ENCODE measurements around the gene CNGA3. TPM values are rescaled to one million over a fixed set of nuclear protein-coding genes. Genes with fewer than 3 reads are reported as not detected.

CNGA3 gene
- polyA plus RNA-seq, 2 donors, result 0.02 to 0.05 TPM

DNA sequence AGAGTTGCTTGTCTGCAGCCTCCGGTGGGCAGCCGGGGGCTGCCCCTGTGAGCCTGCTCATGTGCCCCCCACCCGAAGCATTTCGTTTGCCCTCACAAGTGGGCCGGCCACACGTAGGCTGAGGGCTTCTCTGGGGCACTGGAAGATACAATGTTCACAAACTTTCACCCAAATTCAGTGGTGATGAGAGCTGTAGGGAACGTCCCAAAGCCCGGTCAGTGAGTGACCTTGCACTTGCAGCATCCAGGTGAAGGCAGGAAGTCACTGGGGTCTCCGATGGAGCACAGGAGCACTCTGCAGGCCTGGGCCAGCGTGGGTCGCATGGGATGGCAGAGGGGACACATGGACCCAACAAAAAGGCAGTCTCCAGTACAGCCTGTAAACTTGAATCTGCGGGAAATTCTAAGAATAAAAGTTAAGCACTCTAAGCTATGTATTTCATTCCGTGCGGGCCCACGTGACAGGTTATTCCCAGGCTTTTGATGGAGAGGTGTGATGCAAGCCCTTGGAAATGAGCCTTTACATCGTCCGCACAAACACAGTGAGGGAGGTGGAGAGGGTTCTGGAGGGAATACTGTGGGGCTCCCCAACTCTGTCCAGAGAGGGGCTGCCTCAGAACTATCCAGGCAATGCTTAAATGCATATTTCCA is 42.5 kb downstream of the CNGA3 start:
- 87 to 88% methylated on average over 17 of the region's 17 CpGs for WGBS, 2 donors
- Histone ChIP-seq H3K27ac (ENCODE audit: low read depth in 2 of 2, low read length in 1 of 2) (no peak overlapping the region), H3K4me1 (ENCODE audit: control insufficient read depth in 2 of 2, insufficient read depth in 2 of 2, low read length in 1 of 2) (no peaks in the 10 kb centered on the region), H3K9me3 (ENCODE audit: control insufficient read depth in 2 of 2, insufficient read depth in 1 of 2, low read depth in 1 of 2, low read length in 1 of 2) (no peaks in the 10 kb centered on the region), H3K4me3 (ENCODE audit: low read depth in 1 of 2, low read length in 2 of 2) (no peak overlapping the region), H3K36me3 (ENCODE audit: control insufficient read depth in 2 of 2, insufficient read depth in 2 of 2, low read length in 1 of 2) (no peaks in the 10 kb centered on the region), H3K27me3 (ENCODE audit: control insufficient read depth in 1 of 2, insufficient read depth in 2 of 2, low read length in 2 of 2) (no peaks in the 10 kb centered on the region)

DNA sequence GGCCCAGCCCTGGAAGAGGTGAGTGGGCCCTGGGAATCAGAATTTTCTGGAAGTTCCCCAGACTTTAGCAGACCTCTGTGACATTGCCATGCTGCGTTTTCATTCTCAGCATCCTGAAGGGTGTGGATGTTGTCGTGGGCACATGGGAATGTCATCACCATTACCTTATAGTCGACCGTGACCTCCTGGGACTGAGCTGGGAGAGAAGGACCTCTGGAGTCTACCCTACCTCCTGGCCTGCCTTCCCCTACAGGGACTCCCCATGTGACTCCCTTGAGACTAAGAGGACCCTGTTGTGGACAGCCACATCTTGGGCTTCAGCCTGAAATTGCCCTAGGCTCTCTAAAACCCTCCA is 43.0 kb downstream of the CNGA3 start:
- Histone ChIP-seq H3K4me3 (ENCODE audit: low read depth in 1 of 2, low read length in 2 of 2) (no peak overlapping the region), H3K9me3 (ENCODE audit: control insufficient read depth in 2 of 2, insufficient read depth in 1 of 2, low read depth in 1 of 2, low read length in 1 of 2) (no peaks in the 10 kb centered on the region), H3K36me3 (ENCODE audit: control insufficient read depth in 2 of 2, insufficient read depth in 2 of 2, low read length in 1 of 2) (no peaks in the 10 kb centered on the region), H3K4me1 (ENCODE audit: control insufficient read depth in 2 of 2, insufficient read depth in 2 of 2, low read length in 1 of 2) (no peaks in the 10 kb centered on the region), H3K27me3 (ENCODE audit: control insufficient read depth in 1 of 2, insufficient read depth in 2 of 2, low read length in 2 of 2) (no peaks in the 10 kb centered on the region), H3K27ac (ENCODE audit: low read depth in 2 of 2, low read length in 1 of 2) (no peak overlapping the region)
- 84 to 86% methylated on average over 4 of the region's 4 CpGs for WGBS, 2 donors

DNA sequence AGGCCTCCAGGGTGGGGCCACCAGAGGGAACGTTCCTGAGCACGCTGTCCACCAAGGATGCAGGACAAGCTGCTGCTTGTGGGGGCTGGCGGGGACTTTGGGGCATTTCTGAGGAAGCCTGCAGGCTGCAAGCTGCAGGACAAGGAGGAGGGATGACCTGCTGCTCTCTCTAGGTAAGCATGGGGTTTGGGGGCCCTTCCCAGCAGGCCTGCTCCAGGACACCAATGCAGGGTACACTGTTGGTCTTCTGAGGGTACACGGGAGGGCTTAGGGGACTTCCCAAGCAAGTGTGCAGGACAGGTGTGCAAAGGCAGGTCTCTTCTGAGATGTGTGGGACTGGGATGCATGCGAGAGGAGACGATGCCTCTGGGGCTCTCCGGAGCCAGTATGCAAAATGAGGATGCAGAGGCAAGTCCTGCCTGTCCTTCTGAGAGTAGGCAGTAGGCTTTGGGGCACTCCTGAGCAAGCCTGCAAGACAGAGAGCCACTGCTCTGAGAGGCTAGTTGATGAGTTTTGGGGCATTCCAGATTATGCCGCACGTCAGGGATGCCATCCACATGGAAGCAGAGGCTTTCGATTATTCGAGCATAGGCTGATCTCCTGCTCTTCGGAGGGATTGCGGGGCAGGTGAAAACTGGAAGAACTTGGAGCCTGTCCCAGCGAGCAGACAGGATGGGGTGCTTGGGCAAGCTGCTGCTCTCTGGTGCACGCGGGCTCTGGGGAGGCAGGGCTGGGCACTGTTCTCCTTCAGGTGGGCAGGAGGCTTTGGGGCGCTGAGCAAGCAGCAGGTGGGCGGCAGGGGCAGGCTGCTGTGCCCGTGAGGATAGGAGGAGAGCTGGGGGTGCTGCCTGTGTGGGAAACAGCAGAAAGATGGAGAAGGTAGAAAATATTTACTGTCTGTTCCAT is 44.6 kb downstream of the CNGA3 start:
- Histone ChIP-seq H3K27ac (ENCODE audit: low read depth in 2 of 2, low read length in 1 of 2) (no peak overlapping the region), H3K9me3 (ENCODE audit: control insufficient read depth in 2 of 2, insufficient read depth in 1 of 2, low read depth in 1 of 2, low read length in 1 of 2) (no peaks in the 10 kb centered on the region), H3K4me1 (ENCODE audit: control insufficient read depth in 2 of 2, insufficient read depth in 2 of 2, low read length in 1 of 2) (no peaks in the 10 kb centered on the region), H3K27me3 (ENCODE audit: control insufficient read depth in 1 of 2, insufficient read depth in 2 of 2, low read length in 2 of 2) (no peaks in the 10 kb centered on the region), H3K4me3 (ENCODE audit: low read depth in 1 of 2, low read length in 2 of 2) (no peak overlapping the region), H3K36me3 (ENCODE audit: control insufficient read depth in 2 of 2, insufficient read depth in 2 of 2, low read length in 1 of 2) (no peaks in the 10 kb centered on the region)
- 72 to 73% methylated on average over 19 of the region's 19 CpGs for WGBS, 2 donors

DNA sequence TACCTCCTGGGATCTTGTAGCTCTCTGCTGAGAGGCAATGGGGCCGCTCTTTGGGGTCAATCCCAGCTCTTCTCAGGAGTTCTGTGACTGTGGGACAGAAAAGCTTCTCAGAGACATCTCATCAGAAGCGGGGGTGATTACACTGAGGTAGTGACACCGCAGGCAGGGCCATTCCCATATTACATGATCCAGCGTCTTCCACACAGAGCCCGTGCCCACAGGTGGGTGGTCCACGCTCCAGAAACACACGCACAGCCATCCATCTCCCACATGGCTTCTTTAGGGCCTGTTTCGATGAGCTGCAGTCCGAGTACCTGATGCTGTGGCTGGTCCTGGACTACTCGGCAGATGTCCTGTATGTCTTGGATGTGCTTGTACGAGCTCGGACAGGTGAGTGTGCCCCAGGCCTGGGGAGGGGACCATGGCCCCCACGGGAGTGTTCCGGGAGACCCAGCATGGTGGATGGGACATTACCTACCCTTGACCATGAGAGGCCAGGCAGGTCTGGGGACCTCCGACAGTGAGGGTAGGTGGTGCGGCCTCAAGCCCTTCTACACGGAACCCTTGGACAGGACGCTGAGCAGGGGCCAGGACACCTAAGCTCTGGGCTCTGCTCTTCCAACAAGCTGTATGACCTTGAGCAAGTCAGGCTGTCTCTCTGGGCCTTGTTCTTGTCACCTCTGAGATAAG is 45.5 kb downstream of the CNGA3 start:
- no peaks in the 10 kb centered on the region for H3K4me1 ChIP-seq (ENCODE audit: control insufficient read depth in 2 of 2, insufficient read depth in 2 of 2, low read length in 1 of 2)
- H3K4me3 ChIP-seq (ENCODE audit: low read depth in 1 of 2, low read length in 2 of 2), result no peak overlapping the region
- no peaks in the 10 kb centered on the region for H3K9me3 ChIP-seq (ENCODE audit: control insufficient read depth in 2 of 2, insufficient read depth in 1 of 2, low read depth in 1 of 2, low read length in 1 of 2)
- no peaks in the 10 kb centered on the region for H3K27me3 ChIP-seq (ENCODE audit: control insufficient read depth in 1 of 2, insufficient read depth in 2 of 2, low read length in 2 of 2)
- WGBS, 2 donors, result 92 to 93% methylated on average over 18 of the region's 18 CpGs
- H3K36me3 ChIP-seq (ENCODE audit: control insufficient read depth in 2 of 2, insufficient read depth in 2 of 2, low read length in 1 of 2), result no peaks in the 10 kb centered on the region
- no peak overlapping the region for H3K27ac ChIP-seq (ENCODE audit: low read depth in 2 of 2, low read length in 1 of 2)

DNA sequence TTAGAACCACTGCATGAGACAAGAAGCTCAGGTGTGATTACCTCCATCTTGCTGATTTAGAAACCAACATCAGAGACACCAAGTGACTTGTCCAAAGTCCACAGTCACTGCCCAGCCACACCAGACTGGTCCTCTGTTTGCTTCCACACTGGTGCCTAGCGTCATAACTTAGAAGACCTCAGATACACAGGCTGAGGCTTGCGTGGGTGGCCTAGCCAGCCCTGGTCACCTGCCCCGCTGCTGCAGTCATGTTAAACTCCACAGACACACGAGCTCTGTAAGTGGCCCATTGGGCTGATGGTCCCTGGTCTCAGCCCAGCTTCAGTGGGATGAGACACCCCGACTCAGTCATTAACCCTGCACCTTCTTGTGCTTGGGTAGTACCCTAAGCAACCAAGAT is 47.1 kb downstream of the CNGA3 start:
- H3K27me3 ChIP-seq (ENCODE audit: control insufficient read depth in 1 of 2, insufficient read depth in 2 of 2, low read length in 2 of 2), result no peaks in the 10 kb centered on the region
- no peaks in the 10 kb centered on the region for H3K9me3 ChIP-seq (ENCODE audit: control insufficient read depth in 2 of 2, insufficient read depth in 1 of 2, low read depth in 1 of 2, low read length in 1 of 2)
- WGBS, 2 donors, result 84 to 89% methylated on average over 5 of the region's 5 CpGs
- H3K4me3 ChIP-seq (ENCODE audit: low read depth in 1 of 2, low read length in 2 of 2), result no peak overlapping the region
- no peak overlapping the region for H3K27ac ChIP-seq (ENCODE audit: low read depth in 2 of 2, low read length in 1 of 2)
- H3K4me1 ChIP-seq (ENCODE audit: control insufficient read depth in 2 of 2, insufficient read depth in 2 of 2, low read length in 1 of 2), result no peaks in the 10 kb centered on the region
- H3K36me3 ChIP-seq (ENCODE audit: control insufficient read depth in 2 of 2, insufficient read depth in 2 of 2, low read length in 1 of 2), result peaks cover 0 to 2% of the 10 kb centered on the region in 2 donors

DNA sequence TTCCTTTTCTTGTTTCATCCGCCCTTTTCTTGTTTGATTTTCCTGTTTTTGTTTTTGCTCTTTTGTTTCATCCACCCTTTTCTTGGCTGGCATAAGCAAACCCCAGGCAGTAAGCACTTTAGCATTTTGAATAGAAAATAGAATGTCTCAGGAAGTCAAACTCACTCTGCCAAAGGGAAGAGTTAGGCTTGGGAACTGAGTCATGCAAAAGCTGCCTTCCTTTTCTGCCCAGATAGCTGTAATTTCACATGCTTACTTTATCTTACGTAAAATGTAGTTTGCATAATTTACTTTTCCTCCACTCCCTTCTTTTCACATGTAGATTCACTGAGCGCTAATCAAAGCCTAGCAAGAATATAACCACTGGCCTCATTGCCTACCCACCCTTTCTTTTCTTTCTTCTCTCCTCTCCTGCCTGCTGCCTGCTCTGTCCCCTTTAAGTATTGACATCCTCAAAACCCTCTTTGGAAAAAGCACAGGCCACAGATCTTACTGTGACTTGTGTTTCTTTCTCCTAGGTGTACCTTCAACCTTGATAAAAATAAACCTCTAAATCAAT is 48.4 kb downstream of the CNGA3 start:
- Histone ChIP-seq H3K4me1 (ENCODE audit: control insufficient read depth in 2 of 2, insufficient read depth in 2 of 2, low read length in 1 of 2) (no peaks in the 10 kb centered on the region), H3K9me3 (ENCODE audit: control insufficient read depth in 2 of 2, insufficient read depth in 1 of 2, low read depth in 1 of 2, low read length in 1 of 2) (no peaks in the 10 kb centered on the region), H3K4me3 (ENCODE audit: low read depth in 1 of 2, low read length in 2 of 2) (no peak overlapping the region), H3K36me3 (ENCODE audit: control insufficient read depth in 2 of 2, insufficient read depth in 2 of 2, low read length in 1 of 2) (peaks cover 0 to 2% of the 10 kb centered on the region in 2 donors), H3K27ac (ENCODE audit: low read depth in 2 of 2, low read length in 1 of 2) (no peak overlapping the region), H3K27me3 (ENCODE audit: control insufficient read depth in 1 of 2, insufficient read depth in 2 of 2, low read length in 2 of 2) (no peaks in the 10 kb centered on the region)
- 82 to 89% methylated on average over 3 of the region's 3 CpGs for WGBS, 2 donors

DNA sequence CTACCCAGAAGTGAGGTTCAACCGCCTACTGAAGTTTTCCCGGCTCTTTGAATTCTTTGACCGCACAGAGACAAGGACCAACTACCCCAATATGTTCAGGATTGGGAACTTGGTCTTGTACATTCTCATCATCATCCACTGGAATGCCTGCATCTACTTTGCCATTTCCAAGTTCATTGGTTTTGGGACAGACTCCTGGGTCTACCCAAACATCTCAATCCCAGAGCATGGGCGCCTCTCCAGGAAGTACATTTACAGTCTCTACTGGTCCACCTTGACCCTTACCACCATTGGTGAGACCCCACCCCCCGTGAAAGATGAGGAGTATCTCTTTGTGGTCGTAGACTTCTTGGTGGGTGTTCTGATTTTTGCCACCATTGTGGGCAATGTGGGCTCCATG is 49.7 kb downstream of the CNGA3 start:
- Histone ChIP-seq H3K9me3 (ENCODE audit: control insufficient read depth in 2 of 2, insufficient read depth in 1 of 2, low read depth in 1 of 2, low read length in 1 of 2) (no peaks in the 10 kb centered on the region), H3K4me1 (ENCODE audit: control insufficient read depth in 2 of 2, insufficient read depth in 2 of 2, low read length in 1 of 2) (no peaks in the 10 kb centered on the region), H3K4me3 (ENCODE audit: low read depth in 1 of 2, low read length in 2 of 2) (no peak overlapping the region), H3K36me3 (ENCODE audit: control insufficient read depth in 2 of 2, insufficient read depth in 2 of 2, low read length in 1 of 2) (peaks cover 0 to 2% of the 10 kb centered on the region in 2 donors), H3K27ac (ENCODE audit: low read depth in 2 of 2, low read length in 1 of 2) (no peak overlapping the region), H3K27me3 (ENCODE audit: control insufficient read depth in 1 of 2, insufficient read depth in 2 of 2, low read length in 2 of 2) (no peaks in the 10 kb centered on the region)
- WGBS, 2 donors, result 92 to 94% methylated on average over 6 of the region's 6 CpGs

DNA sequence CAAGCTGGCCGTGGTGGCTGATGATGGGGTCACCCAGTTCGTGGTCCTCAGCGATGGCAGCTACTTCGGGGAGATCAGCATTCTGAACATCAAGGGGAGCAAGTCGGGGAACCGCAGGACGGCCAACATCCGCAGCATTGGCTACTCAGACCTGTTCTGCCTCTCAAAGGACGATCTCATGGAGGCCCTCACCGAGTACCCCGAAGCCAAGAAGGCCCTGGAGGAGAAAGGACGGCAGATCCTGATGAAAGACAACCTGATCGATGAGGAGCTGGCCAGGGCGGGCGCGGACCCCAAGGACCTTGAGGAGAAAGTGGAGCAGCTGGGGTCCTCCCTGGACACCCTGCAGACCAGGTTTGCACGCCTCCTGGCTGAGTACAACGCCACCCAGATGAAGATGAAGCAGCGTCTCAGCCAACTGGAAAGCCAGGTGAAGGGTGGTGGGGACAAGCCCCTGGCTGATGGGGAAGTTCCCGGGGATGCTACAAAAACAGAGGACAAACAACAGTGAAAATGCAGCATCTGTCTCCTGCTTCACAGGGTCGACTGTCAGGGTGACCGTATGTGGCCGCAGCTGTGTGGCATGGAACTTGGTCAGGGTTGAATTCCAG is 50.6 kb downstream of the CNGA3 start:
- Histone ChIP-seq H3K27me3 (ENCODE audit: control insufficient read depth in 1 of 2, insufficient read depth in 2 of 2, low read length in 2 of 2) (no peaks in the 10 kb centered on the region), H3K9me3 (ENCODE audit: control insufficient read depth in 2 of 2, insufficient read depth in 1 of 2, low read depth in 1 of 2, low read length in 1 of 2) (no peaks in the 10 kb centered on the region), H3K36me3 (ENCODE audit: control insufficient read depth in 2 of 2, insufficient read depth in 2 of 2, low read length in 1 of 2) (peaks cover 0 to 2% of the 10 kb centered on the region in 2 donors), H3K27ac (ENCODE audit: low read depth in 2 of 2, low read length in 1 of 2) (no peak overlapping the region), H3K4me3 (ENCODE audit: low read depth in 1 of 2, low read length in 2 of 2) (no peak overlapping the region), H3K4me1 (ENCODE audit: control insufficient read depth in 2 of 2, insufficient read depth in 2 of 2, low read length in 1 of 2) (no peaks in the 10 kb centered on the region)
- 92 to 96% methylated on average over 23 of the region's 23 CpGs for WGBS, 2 donors

DNA sequence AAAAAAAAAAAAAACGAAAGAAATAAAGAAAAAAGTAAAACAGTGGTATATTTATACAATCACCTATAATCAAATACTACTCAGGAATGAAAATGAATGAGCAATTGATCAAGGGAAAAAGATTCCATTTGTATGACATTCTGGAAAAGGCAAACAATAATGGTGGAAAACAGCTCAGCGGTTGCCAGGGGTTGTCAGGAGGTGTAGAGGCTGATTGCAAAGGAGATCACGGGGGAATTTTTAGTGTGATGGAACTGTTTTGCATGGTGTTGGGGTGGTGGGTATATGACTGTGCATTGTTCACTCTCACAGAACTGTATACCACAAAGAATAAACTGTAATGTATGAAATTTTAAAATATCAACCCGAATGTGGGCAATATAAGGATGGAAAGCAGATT is 52.9 kb downstream of the CNGA3 start:
- Histone ChIP-seq H3K27ac (ENCODE audit: low read depth in 2 of 2, low read length in 1 of 2) (no peak overlapping the region), H3K9me3 (ENCODE audit: control insufficient read depth in 2 of 2, insufficient read depth in 1 of 2, low read depth in 1 of 2, low read length in 1 of 2) (no peaks in the 10 kb centered on the region), H3K4me1 (ENCODE audit: control insufficient read depth in 2 of 2, insufficient read depth in 2 of 2, low read length in 1 of 2) (no peaks in the 10 kb centered on the region), H3K4me3 (ENCODE audit: low read depth in 1 of 2, low read length in 2 of 2) (no peak overlapping the region), H3K27me3 (ENCODE audit: control insufficient read depth in 1 of 2, insufficient read depth in 2 of 2, low read length in 2 of 2) (no peaks in the 10 kb centered on the region), H3K36me3 (ENCODE audit: control insufficient read depth in 2 of 2, insufficient read depth in 2 of 2, low read length in 1 of 2) (peaks cover 0 to 2% of the 10 kb centered on the region in 2 donors)
- WGBS, 2 donors, result 68 to 69% methylated on average over 4 of the region's 4 CpGs
